Measurements from ENCODE around the gene IPMK.

- TF ChIP-seq POLR2AphosphoS5 (IDR thresholded peaks at IDR 0.05) (no peak), CTCF (IDR thresholded peaks at IDR 0.05) (no peak)
These were observed 34.6 kb upstream of the IPMK start for GRCh38 chr10:58302254-58302653.
